ENCODE measurements around the gene OR51T1. TPM values are rescaled to one million over a fixed set of nuclear protein-coding genes. Genes with fewer than 3 reads are reported as not detected.

OR51T1 gene
- total RNA-seq, 4 donors from 2014 or later, result not detected

DNA sequence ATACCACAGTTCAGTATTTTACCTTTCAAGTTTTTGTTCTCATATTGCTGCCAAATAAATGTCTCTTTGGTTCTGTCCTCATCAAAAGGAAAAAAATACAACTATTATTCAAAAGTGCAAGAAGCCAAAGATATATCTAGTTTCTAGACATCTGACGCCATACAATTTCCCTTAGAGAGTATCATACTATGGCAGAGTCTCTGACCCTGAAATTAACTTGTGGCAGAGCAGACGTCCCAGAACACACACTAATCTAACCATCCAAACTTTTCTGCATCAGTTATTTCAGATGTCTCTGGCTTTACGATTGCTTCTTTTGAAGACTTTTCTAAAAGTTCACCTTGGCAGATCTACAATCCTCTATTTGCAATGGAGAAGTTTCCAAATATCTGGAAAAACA is 2.7 kb downstream of the OR51T1 start:
- Histone ChIP-seq H3K36me3 (no peaks in the 10 kb centered on the region), H3K4me3 (no peak overlapping the region), H3K27ac (no peak overlapping the region), H3K4me1 (no peaks in the 10 kb centered on the region), H3K27me3 (no peaks in the 10 kb centered on the region), H3K9me3 (no peaks in the 10 kb centered on the region)
- TF ChIP-seq, protein P1, sequence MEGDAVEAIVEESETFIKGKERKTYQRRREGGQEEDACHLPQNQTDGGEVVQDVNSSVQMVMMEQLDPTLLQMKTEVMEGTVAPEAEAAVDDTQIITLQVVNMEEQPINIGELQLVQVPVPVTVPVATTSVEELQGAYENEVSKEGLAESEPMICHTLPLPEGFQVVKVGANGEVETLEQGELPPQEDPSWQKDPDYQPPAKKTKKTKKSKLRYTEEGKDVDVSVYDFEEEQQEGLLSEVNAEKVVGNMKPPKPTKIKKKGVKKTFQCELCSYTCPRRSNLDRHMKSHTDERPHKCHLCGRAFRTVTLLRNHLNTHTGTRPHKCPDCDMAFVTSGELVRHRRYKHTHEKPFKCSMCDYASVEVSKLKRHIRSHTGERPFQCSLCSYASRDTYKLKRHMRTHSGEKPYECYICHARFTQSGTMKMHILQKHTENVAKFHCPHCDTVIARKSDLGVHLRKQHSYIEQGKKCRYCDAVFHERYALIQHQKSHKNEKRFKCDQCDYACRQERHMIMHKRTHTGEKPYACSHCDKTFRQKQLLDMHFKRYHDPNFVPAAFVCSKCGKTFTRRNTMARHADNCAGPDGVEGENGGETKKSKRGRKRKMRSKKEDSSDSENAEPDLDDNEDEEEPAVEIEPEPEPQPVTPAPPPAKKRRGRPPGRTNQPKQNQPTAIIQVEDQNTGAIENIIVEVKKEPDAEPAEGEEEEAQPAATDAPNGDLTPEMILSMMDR (IDR thresholded peaks at IDR 0.05), result no peak
- TF ChIP-seq POLR2A (IDR thresholded peaks at IDR 0.05), result no peak
- no peak for DNase-seq
- intact Hi-C loops (cut with DNase I; ENCODE audit: low total_unique reads), result no loop called here

DNA sequence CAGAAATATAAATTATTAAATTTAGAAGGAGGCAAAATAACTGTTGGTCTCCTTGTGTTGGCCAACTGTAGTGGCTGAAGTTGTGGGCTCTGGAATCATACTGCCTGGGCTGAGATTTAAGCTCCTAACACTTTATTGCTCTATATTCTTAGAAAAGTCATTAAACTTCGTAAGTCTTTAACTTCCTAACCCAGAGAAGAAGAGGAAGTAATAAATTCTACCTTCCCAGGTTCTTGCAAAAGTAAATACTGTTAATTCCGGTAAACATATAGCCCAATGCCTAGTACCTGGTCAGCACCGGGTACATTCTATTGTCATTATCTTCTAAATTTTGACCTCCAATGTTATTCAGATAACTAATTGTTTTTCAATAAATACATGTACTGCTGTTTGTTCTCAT is 4.5 kb downstream of the OR51T1 start:
- DNase-seq, result no peak
- Histone ChIP-seq H3K27me3 (no peaks in the 10 kb centered on the region), H3K36me3 (no peaks in the 10 kb centered on the region), H3K4me1 (no peaks in the 10 kb centered on the region), H3K4me3 (no peak overlapping the region), H3K9me3 (no peaks in the 10 kb centered on the region), H3K27ac (no peak overlapping the region)
- intact Hi-C loops (cut with DNase I; ENCODE audit: low total_unique reads), result no loop called here
- TF ChIP-seq, protein P1 (IDR thresholded peaks at IDR 0.05), result no peak
- no peak for TF ChIP-seq POLR2A (IDR thresholded peaks at IDR 0.05)

DNA sequence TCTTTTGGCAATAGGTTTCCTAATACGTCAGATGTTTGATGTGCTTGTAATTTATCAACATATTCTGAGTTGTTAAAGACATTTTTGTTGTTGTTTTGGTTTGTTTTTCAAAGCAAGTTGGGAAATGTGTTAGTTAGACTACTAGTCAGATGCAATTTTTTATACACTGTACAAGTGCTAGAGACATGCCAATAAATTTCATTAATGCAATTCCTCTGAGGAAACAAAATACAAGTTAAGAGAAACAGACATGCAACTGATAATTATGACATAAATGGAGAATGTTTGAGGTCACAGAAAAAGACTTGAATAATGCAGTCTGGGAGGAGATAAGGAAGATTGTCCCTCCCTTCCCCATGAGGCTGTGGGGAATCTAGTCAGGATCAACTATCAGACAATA is 5.9 kb downstream of the OR51T1 start:
- no peak for TF ChIP-seq POLR2A (IDR thresholded peaks at IDR 0.05)
- TF ChIP-seq, protein P1 (IDR thresholded peaks at IDR 0.05), result no peak
- intact Hi-C loops (cut with DNase I; ENCODE audit: low total_unique reads), result no loop called here
- H3K9me3 ChIP-seq, result no peaks in the 10 kb centered on the region
- H3K36me3 ChIP-seq, result no peaks in the 10 kb centered on the region
- DNase-seq, result no peak
- no peak overlapping the region for H3K4me3 ChIP-seq
- no peaks in the 10 kb centered on the region for H3K4me1 ChIP-seq
- no peak overlapping the region for H3K27ac ChIP-seq
- H3K27me3 ChIP-seq, result no peaks in the 10 kb centered on the region

DNA sequence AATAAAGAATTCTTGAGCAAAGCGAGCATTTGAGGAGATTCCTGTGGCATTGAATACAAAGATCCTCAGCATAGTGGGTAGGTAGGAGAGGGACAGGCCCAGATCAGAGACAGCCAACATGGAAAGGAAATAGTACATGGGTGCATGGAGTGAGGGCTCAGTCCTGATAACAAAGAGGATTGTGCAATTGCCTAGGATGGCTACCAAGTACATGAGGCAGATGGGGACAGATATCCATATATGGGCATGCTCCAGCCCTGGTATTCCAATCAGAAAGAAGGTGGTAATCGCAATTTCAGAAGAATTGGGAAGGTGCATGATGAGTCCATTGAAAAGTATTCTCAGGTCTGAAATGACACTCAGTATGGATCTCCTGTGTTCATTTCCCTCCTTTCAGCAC is 8.6 kb downstream of the OR51T1 start:
- DNase-seq, result no peak
- Histone ChIP-seq H3K27ac (no peak overlapping the region), H3K4me3 (no peak overlapping the region), H3K9me3 (no peaks in the 10 kb centered on the region), H3K27me3 (no peaks in the 10 kb centered on the region), H3K4me1 (no peaks in the 10 kb centered on the region), H3K36me3 (no peaks in the 10 kb centered on the region)
- intact Hi-C loops (cut with DNase I; ENCODE audit: low total_unique reads), result no loop called here
- no peak for TF ChIP-seq POLR2A (IDR thresholded peaks at IDR 0.05)
- TF ChIP-seq, protein P1 (IDR thresholded peaks at IDR 0.05), result no peak

DNA sequence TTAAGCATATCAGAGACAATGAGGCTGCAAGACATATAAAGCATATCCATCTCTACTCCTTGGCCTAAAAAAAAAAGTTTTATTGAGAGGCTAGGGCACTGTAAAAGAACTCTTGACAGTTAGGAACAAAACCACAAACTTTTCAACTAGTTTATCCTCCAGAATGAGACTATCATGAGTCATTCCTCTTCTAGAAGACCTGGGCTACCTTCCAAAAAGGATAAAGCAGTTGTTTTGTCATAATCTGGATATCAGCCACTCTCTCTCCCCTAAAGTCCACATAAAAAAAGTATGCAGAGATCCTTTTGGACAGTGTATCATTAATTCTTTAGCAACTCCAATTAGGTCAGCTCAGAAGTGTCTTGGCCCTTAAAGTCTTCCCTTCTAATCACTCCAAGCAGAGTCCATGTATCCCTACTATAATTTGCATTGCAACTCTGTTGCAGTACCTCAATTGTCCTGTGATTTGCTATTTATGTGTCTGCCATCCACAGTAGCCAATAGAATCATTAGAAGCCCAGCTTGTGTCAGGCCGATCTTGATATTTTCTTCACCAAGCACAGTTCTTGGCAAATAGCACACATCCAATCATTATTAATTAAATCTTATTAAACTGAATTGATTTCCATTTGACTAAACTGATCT is 10.4 kb downstream of the OR51T1 start:
- no peaks in the 10 kb centered on the region for H3K9me3 ChIP-seq
- DNase-seq, result no peak
- H3K36me3 ChIP-seq, result no peaks in the 10 kb centered on the region
- intact Hi-C loops (cut with DNase I; ENCODE audit: low total_unique reads), result no loop called here
- no peaks in the 10 kb centered on the region for H3K27me3 ChIP-seq
- no peaks in the 10 kb centered on the region for H3K4me1 ChIP-seq
- TF ChIP-seq, protein P1 (IDR thresholded peaks at IDR 0.05), result no peak
- no peak for TF ChIP-seq POLR2A (IDR thresholded peaks at IDR 0.05)
- no peak overlapping the region for H3K27ac ChIP-seq
- no peak overlapping the region for H3K4me3 ChIP-seq

All from uterus (tissue), 4 donors.